CD4-positive, alpha-beta T cell (primary cell): Measurements from ENCODE around the gene XYLT1. TPM values are rescaled to one million over a fixed set of nuclear protein-coding genes. Genes with fewer than 3 reads are reported as not detected.

ENCODE experiments used
- ATAC-seq: fragments of 200-7000 bp; cut with Tn5 transposase; one replicate; pipeline ENCODE4 v1.10.0; 2022; ENCODE audit warnings: mild to moderate bottlenecking; ENCODE audit not compliant: poor library complexity
- CTCF ChIA-PET: fragments of 350-600 bp; sonication (Branson Sonifier 250); formaldehyde crosslinking; loops from one replicate; lab custom pipeline; 2021; ENCODE audit warnings: antibody characterized with exemption, inconsistent platforms; lab: Charles Lee
- POLR2A ChIA-PET: fragments of 350-600 bp; sonication (Branson Sonifier 250); formaldehyde crosslinking; loops from one replicate; lab custom pipeline; 2021; ENCODE audit warnings: antibody characterized with exemption, inconsistent platforms; lab: Charles Lee
- DNase-seq, 14 experiments: peaks; one replicate each; pipeline ENCODE4 v3.0.0-alpha.2; 2013 to 2020; ENCODE audit warnings: mixed read lengths in 2 of 14
- H3K27ac ChIP-seq, 2 donors: one replicate each; pipeline versions ENCODE4 v1.5.1 to v1.7.0; 2013; ENCODE audit warnings: low read length in 2 of 2, low read depth in 1 of 2, mild to moderate bottlenecking in 1 of 2
- H3K27me3 ChIP-seq, 2 experiments: 1 replicate in 1 of 2; 2 replicates in 1 of 2; pipeline versions ENCODE4 v1.6.1 to v1.7.0; 2013; ENCODE audit warnings: low read length in 2 of 2, control low read depth in 1 of 2, mild to moderate bottlenecking in 1 of 2, moderate library complexity in 1 of 2; ENCODE audit not compliant: insufficient read depth in 2 of 2, control insufficient read depth in 1 of 2
- H3K36me3 ChIP-seq: one replicate; pipeline ENCODE4 v1.6.1; 2013; ENCODE audit warnings: low read length, control low read depth; ENCODE audit not compliant: insufficient read depth
- H3K4me1 ChIP-seq: one replicate; pipeline ENCODE4 v1.6.1; 2013; ENCODE audit warnings: low read length, control low read depth; ENCODE audit not compliant: insufficient read depth
- H3K4me3 ChIP-seq: one replicate; pipeline ENCODE4 v1.5.1; 2013; ENCODE audit warnings: mild to moderate bottlenecking, low read length, moderate library complexity
- H3K9me3 ChIP-seq, 2 experiments: 1 replicate in 1 of 2; 2 replicates in 1 of 2; pipeline versions ENCODE4 v1.6.1 to v1.7.0; 2013; ENCODE audit warnings: low read length in 2 of 2, mild to moderate bottlenecking in 2 of 2, control low read depth in 1 of 2, moderate library complexity in 1 of 2; ENCODE audit not compliant: control insufficient read depth in 1 of 2, insufficient read depth in 1 of 2
- H3K27ac Mint-ChIP-seq: one replicate; pipeline ENCODE4 v1.8.0; 2020; ENCODE audit warnings: mixed read lengths
- H3K27me3 Mint-ChIP-seq: one replicate; pipeline ENCODE4 v1.8.0; 2021; ENCODE audit warnings: mixed read lengths
- H3K36me3 Mint-ChIP-seq: one replicate; pipeline ENCODE4 v1.8.0; 2021; ENCODE audit warnings: low read depth, mixed read lengths
- H3K4me1 Mint-ChIP-seq: one replicate; pipeline ENCODE4 v1.8.0; 2021; ENCODE audit warnings: low read depth, mixed read lengths
- H3K4me3 Mint-ChIP-seq: one replicate; pipeline ENCODE4 v1.8.0; 2020; ENCODE audit warnings: mild to moderate bottlenecking, mixed read lengths
- H3K9me3 Mint-ChIP-seq: one replicate; pipeline ENCODE4 v1.8.0; 2020; ENCODE audit warnings: mixed read lengths
- intact Hi-C, 2 experiments: fragments of 100-400 bp; cut with DNase I in 1 of 2; cut with micrococcal nuclease in 1 of 2; formaldehyde crosslinking; loops; one replicate each; pipeline versions ENCODE4 v1.15.1 to v1.9.0; 2023 to 2025; cut with DNase I, micrococcal nuclease
- total RNA-seq, 174 experiments: library from RNA in 2 of 174; stranded (reverse) in 2 of 174; gene quantifications; one replicate each; pipeline ENCODE4 v1.2.3 and lab custom pipeline; 2021 to 2026
- TF ChIP-seq, protein P1 (sequence below): fragments of 200-600 bp; IDR thresholded peaks from one replicate; pipeline ENCODE4 v1.8.0; 2022; ENCODE audit warnings: antibody characterized with exemption, mild to moderate bottlenecking

Gene XYLT1
- total RNA-seq, 2 experiments from 2014 or later: 26.0 to 27.1 TPM

DNA sequence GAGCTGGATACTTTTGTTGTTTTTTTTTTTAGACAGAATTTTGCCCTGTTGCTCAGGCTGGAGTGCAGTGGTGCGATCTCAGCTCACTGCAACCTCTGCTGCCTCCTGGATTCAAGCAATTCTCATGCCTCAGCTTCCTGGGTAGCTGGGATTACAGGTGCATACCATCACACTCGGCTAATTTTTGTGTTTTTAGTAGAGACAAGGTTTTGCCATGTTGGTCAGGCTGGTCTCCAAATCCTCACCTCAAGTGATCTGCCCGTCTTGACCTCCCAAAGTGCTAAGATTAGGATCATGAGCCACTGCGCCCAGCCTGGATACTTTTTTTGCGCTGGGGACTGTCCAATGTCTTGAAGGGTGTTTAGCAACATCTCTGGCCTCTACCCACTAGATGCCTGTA is 32.6 kb upstream of the XYLT1 start:
- CTCF ChIA-PET: interaction anchor here (0.8 kb wide), 1 partner anchor 9 kb away, joined by 3 read pairs; no protein-coding TSS in a partner anchor
- Mint-ChIP-seq H3K4me3 (no peak overlapping the region), H3K9me3 (peaks cover 4% of the 10 kb centered on the region), H3K27ac (no peak overlapping the region), H3K36me3 (no peaks in the 10 kb centered on the region), H3K4me1 (no peaks in the 10 kb centered on the region), H3K27me3 (peaks cover 5% of the 10 kb centered on the region)
- no peaks in the 10 kb centered on the region for H3K4me1 ChIP-seq
- H3K4me3 ChIP-seq: no peak overlapping the region
- H3K9me3 ChIP-seq: peaks cover 0 to 5% of the 10 kb centered on the region in 2 experiments
- H3K36me3 ChIP-seq: no peaks in the 10 kb centered on the region
- POLR2A ChIA-PET: no interaction called here
- H3K27me3 ChIP-seq: no peaks in the 10 kb centered on the region
- DNase-seq: no peak
- TF ChIP-seq, protein P1, sequence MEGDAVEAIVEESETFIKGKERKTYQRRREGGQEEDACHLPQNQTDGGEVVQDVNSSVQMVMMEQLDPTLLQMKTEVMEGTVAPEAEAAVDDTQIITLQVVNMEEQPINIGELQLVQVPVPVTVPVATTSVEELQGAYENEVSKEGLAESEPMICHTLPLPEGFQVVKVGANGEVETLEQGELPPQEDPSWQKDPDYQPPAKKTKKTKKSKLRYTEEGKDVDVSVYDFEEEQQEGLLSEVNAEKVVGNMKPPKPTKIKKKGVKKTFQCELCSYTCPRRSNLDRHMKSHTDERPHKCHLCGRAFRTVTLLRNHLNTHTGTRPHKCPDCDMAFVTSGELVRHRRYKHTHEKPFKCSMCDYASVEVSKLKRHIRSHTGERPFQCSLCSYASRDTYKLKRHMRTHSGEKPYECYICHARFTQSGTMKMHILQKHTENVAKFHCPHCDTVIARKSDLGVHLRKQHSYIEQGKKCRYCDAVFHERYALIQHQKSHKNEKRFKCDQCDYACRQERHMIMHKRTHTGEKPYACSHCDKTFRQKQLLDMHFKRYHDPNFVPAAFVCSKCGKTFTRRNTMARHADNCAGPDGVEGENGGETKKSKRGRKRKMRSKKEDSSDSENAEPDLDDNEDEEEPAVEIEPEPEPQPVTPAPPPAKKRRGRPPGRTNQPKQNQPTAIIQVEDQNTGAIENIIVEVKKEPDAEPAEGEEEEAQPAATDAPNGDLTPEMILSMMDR: no peak
- no peak overlapping the region for H3K27ac ChIP-seq
- intact Hi-C loops: no loop called here
- no peak for ATAC-seq

DNA sequence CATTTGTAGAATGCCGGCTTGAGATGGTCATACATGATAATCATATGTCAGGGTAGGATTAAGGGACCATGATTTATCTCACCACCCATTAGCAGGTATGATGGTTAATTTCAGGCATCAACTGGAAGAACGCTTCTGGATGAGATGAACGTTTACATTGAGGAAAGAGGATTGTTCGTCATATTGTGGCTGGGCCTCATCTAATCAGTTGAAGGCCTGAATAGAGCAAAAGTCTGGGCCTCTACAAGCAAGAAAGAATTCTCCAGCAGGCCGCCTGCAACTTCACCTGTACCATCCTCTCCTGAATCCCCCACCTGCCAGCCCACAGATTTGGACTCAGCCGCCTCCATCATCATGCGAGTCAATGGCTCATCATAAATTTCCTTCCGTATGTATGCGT is 30.6 kb upstream of the XYLT1 start:
- Mint-ChIP-seq H3K36me3 (no peaks in the 10 kb centered on the region), H3K9me3 (no peaks in the 10 kb centered on the region), H3K4me1 (no peaks in the 10 kb centered on the region), H3K27me3 (peaks cover 7% of the 10 kb centered on the region), H3K4me3 (no peak overlapping the region), H3K27ac (no peak overlapping the region)
- DNase-seq (no peak), ATAC-seq (no peak)
- no peaks in the 10 kb centered on the region for H3K36me3 ChIP-seq
- H3K27me3 ChIP-seq: no peaks in the 10 kb centered on the region
- H3K4me3 ChIP-seq: no peak overlapping the region
- intact Hi-C loops: no loop called here
- H3K27ac ChIP-seq: no peak overlapping the region
- H3K9me3 ChIP-seq: peaks cover 0 to 1% of the 10 kb centered on the region in 2 experiments
- no peaks in the 10 kb centered on the region for H3K4me1 ChIP-seq
- TF ChIP-seq, protein P1: no peak
- POLR2A ChIA-PET: interaction anchor here (0.7 kb wide), 1 partner anchor 132 kb away, joined by 3 read pairs; no protein-coding TSS in a partner anchor
- CTCF ChIA-PET: no interaction called here

DNA sequence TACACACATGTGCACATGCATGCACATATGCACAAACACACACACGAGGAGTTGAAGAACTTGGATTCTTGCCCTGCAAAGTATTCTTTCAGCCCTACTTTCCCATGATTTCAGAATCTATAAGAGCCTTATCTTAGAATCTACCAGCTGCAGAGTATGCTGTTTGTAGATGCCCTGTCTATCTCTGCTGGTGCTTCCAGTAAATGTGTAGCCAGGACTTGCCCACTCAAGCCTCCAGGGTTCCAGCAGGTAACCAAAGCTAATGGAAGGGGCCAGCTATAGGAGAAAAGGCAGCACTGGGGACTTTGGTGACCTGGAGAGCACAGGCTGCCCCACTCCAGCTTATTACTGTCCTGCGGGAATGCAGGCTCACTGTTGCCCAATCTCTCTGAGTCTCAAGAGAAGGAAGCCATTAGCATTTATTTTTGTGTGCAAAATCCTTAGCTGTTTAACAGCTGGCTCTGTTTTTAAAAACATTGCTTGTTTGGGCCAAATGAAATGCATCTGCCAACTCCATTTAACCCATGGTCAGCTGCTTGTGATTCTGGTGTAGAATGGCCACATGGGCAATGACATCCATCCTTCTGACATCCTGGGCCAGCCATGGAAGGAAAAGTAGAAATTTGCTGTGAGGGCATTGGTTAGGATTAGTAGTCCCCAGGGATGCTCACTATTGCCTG is 28.6 kb upstream of the XYLT1 start:
- ChIA-PET CTCF (no interaction called here), POLR2A (no interaction called here)

More for the DNA sequence above, 28.6 kb upstream of the XYLT1 start:
- Mint-ChIP-seq H3K4me1 (no peaks in the 10 kb centered on the region), H3K9me3 (no peaks in the 10 kb centered on the region), H3K36me3 (no peaks in the 10 kb centered on the region), H3K27ac (no peak overlapping the region), H3K4me3 (no peak overlapping the region), H3K27me3 (peaks cover 12% of the 10 kb centered on the region)
- H3K27me3 ChIP-seq: no peaks in the 10 kb centered on the region
- H3K36me3 ChIP-seq: no peaks in the 10 kb centered on the region
- no peak for DNase-seq
- no peak overlapping the region for H3K4me3 ChIP-seq
- no peaks in the 10 kb centered on the region for H3K9me3 ChIP-seq
- TF ChIP-seq, protein P1: no peak
- intact Hi-C loops: no loop called here
- H3K27ac ChIP-seq: no peak overlapping the region
- H3K4me1 ChIP-seq: no peaks in the 10 kb centered on the region
- ATAC-seq: no peak
